ENCODE results near the gene IL1F10. TPM values are rescaled to one million over a fixed set of nuclear protein-coding genes. Genes with fewer than 3 reads are reported as not detected.

Gene IL1F10
- total and polyA plus RNA-seq, 2 of the 13 experiments (the other 11 are each of a cell fraction or from before 2014, with no cell fraction given) = not detected

DNA sequence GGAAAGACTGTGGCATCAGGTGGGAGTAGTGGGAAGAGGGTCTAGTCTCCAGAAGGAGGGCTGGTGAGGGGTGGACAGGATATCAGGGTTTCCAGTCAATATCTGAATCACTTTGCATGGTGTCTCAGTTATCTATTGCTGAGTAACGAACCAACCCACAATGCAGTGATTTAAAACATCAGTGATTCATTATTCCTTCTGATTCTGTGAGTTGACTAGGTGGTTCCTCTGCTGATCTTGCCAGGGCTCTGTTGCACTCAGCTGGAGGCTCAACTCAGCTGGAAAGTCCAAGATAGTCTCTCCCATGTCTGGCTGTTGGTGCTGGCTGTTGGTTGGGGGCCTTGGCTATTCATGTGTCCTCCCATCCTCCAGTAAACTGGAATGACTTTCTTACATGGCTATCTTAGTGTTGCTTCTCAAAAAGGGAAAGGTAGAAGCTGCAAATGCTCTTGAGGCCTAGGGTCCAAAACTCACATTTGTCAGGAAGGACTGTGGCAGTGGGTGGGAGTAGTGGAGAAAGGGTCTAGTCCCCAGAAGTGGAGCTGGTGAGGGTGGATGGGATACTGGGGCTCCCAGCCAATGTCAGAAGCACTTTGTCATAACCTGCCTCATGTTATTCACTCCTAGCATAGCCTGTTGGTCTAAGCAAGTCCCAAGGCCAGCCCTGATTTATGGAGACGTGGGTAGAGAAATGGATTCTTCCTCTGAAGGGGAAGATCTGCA is 13.9 kb downstream of the IL1F10 start:
- TF ChIP-seq HINFP (CRISPR knock-in tag; IDR thresholded peaks at IDR 0.05; ENCODE audit: low read depth) (no peak), ZNF512 (CRISPR knock-in tag; IDR thresholded peaks at IDR 0.05) (no peak), NR0B2 (CRISPR knock-in tag; IDR thresholded peaks at IDR 0.05) (no peak), MED8 (CRISPR knock-in tag; IDR thresholded peaks at IDR 0.05; ENCODE audit: insufficient replicate concordance) (no peak), NAIF1 (CRISPR knock-in tag; IDR thresholded peaks at IDR 0.05; ENCODE audit: borderline replicate concordance) (no peak), NCOA2 (CRISPR knock-in tag; IDR thresholded peaks at IDR 0.05) (no peak), ZNF615 (CRISPR knock-in tag; IDR thresholded peaks at IDR 0.05; ENCODE audit: borderline replicate concordance) (no peak)
- H3K27ac ChIP-seq (ENCODE audit: extremely low read length, insufficient read depth, low read length) = no peak overlapping the region
- ChIA-PET POLR2A (interaction anchor here (1.4 kb wide), 1 partner anchor 52 kb away, joined by 3 read pairs; no protein-coding TSS in a partner anchor), CTCF (ENCODE audit: low intra/inter-chr PET ratio, low total read pairs) (interaction anchor here (2.8 to 2.9 kb wide), 2 partner anchors 55 to 117 kb away, joined by 34 to 35 read pairs; no protein-coding TSS in a partner anchor)
- H3K4me1 ChIP-seq (ENCODE audit: insufficient read depth, low read length) = peaks cover 19% of the 10 kb centered on the region; the same call in 1 of the 2 replicates
- WGBS (ENCODE audit: low lambda C conversion rate) = 0% methylated on average over 2 of the region's 2 CpGs
- FAIRE-seq (no peak), ATAC-seq (no peak), DNase-seq (ENCODE audit: low spot score) (no peak)
- H2AFZ ChIP-seq (ENCODE audit: low read length) = no peak overlapping the region
- no peaks in the 10 kb centered on the region for H3K36me3 ChIP-seq (replicated peaks in 1 of 2; ENCODE audit: control insufficient read depth in 1 of 2, insufficient read depth in 2 of 2, low read length in 2 of 2)
- intact Hi-C loops (cut with micrococcal nuclease; ENCODE audit: unreplicated experiment) = loop anchor here (2.0 kb wide), 1 partner anchor 45 kb away; the partner anchor contains the start of gene IL1RN
- no peak overlapping the region for H3K4me2 ChIP-seq (ENCODE audit: low read depth, low read length)
- no TSS peak for BruUV-seq (replicated peaks)
- in situ Hi-C loops (cut with HindIII; ENCODE audit: extremely low pct_ligation_motif_present, low pct_unique_long_range_greater_than_20kb) = loop anchor here (5.0 to 10.0 kb wide), 3 partner anchors 56 to 293 kb away; no protein-coding TSS in a partner anchor
- H3K4me3 ChIP-seq (replicated peaks in 1 of 3; ENCODE audit: insufficient read depth in 1 of 3, low read depth in 2 of 3, low read length in 3 of 3) = no peak overlapping the region
- H4K20me1 ChIP-seq (ENCODE audit: insufficient read depth, low read length) = no peaks in the 10 kb centered on the region
- no peaks in the 10 kb centered on the region for H3K79me2 ChIP-seq (ENCODE audit: insufficient read depth, low read length)
- H3K9me3 ChIP-seq (ENCODE audit: low read length) = no peaks in the 10 kb centered on the region
- H3K27me3 ChIP-seq (ENCODE audit: control insufficient read depth in 1 of 2, insufficient read depth in 2 of 2, low read length in 2 of 2) = peaks cover 0 to 6% of the 10 kb centered on the region in 2 experiments; a peak in 1 of 5 replicates
- H3K9ac ChIP-seq (ENCODE audit: insufficient read depth, low read depth, low read length) = no peak overlapping the region

Measured in HepG2 (cell line).